GM18951 (cell line): Measurements from ENCODE around the gene PLLP.

ENCODE experiments used
- POLR2A ChIP-seq: IDR thresholded peaks from 4 replicates; pipeline ENCODE4 v1.6.1; 2011; ENCODE audit warnings: mild to moderate bottlenecking; ENCODE audit not compliant: insufficient read length, insufficient read depth; ENCODE audit errors: extremely low read depth
- in situ Hi-C: fragments of 300-500 bp; cut with MboI; formaldehyde crosslinking; loops from one replicate; pipeline ENCODE4 v1.12.0; 2022; ENCODE audit warnings: low sequenced_read_pairs, mixed read lengths, inconsistent platforms; ENCODE audit not compliant: unreplicated experiment

The PLLP gene

GRCh38 chr16:57308041-57308440 is 23.6 kb upstream of the PLLP start:
- no peak for TF ChIP-seq POLR2A
- in situ Hi-C loops = no loop called here

- in situ Hi-C loops = no loop called here
- TF ChIP-seq POLR2A = no peak
These were observed 22.9 kb upstream of the PLLP start for GRCh38 chr16:57307365-57307764.

- in situ Hi-C loops = no loop called here
- TF ChIP-seq POLR2A = no peak
These were observed 22.3 kb upstream of the PLLP start for GRCh38 chr16:57306676-57307341.

GRCh38 chr16:57305159-57305811 is 20.8 kb upstream of the PLLP start:
- no peak for TF ChIP-seq POLR2A
- in situ Hi-C loops = no loop called here

GRCh38 chr16:57304169-57305061 is 19.9 kb upstream of the PLLP start:
- no peak for TF ChIP-seq POLR2A
- in situ Hi-C loops = loop anchor here (5.0 kb wide), 1 partner anchor 113 kb away; no protein-coding TSS in a partner anchor

GRCh38 chr16:57303910-57304168 is 19.4 kb upstream of the PLLP start:
- no peak for TF ChIP-seq POLR2A
- in situ Hi-C loops = loop anchor here (5.0 kb wide), 1 partner anchor 113 kb away; no protein-coding TSS in a partner anchor

GRCh38 chr16:57303021-57303909 is 18.8 kb upstream of the PLLP start:
- in situ Hi-C loops = loop anchor here (5.0 kb wide), 1 partner anchor 114 kb away; no protein-coding TSS in a partner anchor
- TF ChIP-seq POLR2A = no peak

GRCh38 chr16:57301126-57301817 is 16.8 kb upstream of the PLLP start:
- in situ Hi-C loops = loop anchor here (5.0 kb wide), 1 partner anchor 116 kb away; no protein-coding TSS in a partner anchor
- no peak for TF ChIP-seq POLR2A

GRCh38 chr16:57300387-57301125 is 16.1 kb upstream of the PLLP start:
- in situ Hi-C loops = loop anchor here (5.0 kb wide), 1 partner anchor 117 kb away; no protein-coding TSS in a partner anchor
- TF ChIP-seq POLR2A = no peak

- in situ Hi-C loops = loop anchor here (5.0 kb wide), 1 partner anchor 117 kb away; no protein-coding TSS in a partner anchor
- TF ChIP-seq POLR2A = no peak
These were observed 15.4 kb upstream of the PLLP start for GRCh38 chr16:57299719-57300386.
